PFSK-1 (cell line): ENCODE results near the gene IFT122.

Experiments
- FOXP2 ChIP-seq: optimal IDR thresholded peaks from 2 replicates; pipeline ENCODE3; 2011; ENCODE audit warnings: borderline replicate concordance, control low read depth, inconsistent platforms; ENCODE audit not compliant: insufficient read depth; ENCODE audit errors: extremely low read length, extremely low read depth
- POLR2AphosphoS5 ChIP-seq: IDR thresholded peaks from 2 replicates; pipeline ENCODE4 v1.6.1; 2012; ENCODE audit warnings: low read depth, mild to moderate bottlenecking, control low read depth, low read length, moderate library complexity
- REST ChIP-seq, 2 experiments: IDR thresholded peaks; 2 replicates each; pipeline versions ENCODE4 v1.6.1 to v1.8.0; 2011 to 2012; ENCODE audit warnings: low read depth in 2 of 2, low read length in 2 of 2, control low read depth in 1 of 2, inconsistent platforms in 1 of 2, mild to moderate bottlenecking in 1 of 2, moderate library complexity in 1 of 2; ENCODE audit not compliant: insufficient read depth in 1 of 2
- SIN3A ChIP-seq: IDR thresholded peaks from 2 replicates; pipeline ENCODE4 v1.6.1; 2012; ENCODE audit warnings: mild to moderate bottlenecking, low read length, moderate library complexity, borderline replicate concordance; ENCODE audit not compliant: insufficient read depth
- TAF1 ChIP-seq: IDR thresholded peaks from 2 replicates; pipeline ENCODE4 v1.6.1; 2012; ENCODE audit warnings: low read length, control low read depth, borderline replicate concordance; ENCODE audit not compliant: insufficient read depth

DNA sequence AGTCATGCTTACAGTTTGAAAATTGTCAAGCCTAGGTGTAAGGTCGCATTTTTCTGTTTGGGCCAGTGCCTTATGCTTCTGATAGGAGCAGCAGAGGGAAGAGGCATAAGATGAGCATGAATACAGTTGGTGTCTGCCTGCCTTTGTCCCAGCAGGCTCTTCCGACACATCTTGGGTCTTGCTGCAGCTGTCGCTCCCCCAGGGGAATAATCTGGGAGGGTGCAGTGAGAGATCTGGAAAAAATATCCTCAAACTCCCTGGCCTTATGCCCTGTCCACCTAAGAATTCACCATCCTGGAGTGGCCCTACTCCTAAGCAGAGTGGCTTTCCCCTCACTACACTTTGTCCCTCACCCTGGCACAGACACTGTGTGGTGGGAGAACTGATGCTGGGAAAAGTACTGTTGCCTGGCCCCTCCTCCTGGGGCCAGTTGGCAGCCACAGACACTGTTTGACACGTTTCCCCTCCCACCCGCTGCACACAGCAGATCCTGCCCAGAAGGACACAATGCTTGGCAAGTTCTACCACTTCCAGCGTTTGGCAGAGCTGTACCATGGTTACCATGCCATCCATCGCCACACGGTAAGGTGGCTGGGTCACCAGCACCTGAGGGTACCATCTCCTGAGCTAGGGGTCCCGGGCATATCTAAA, 67.3 kb downstream of the IFT122 start:
- TF ChIP-seq POLR2AphosphoS5 (no peak), TAF1 (no peak), REST (IDR thresholded peaks at IDR 0.05; ENCODE audit: insufficient read depth in 1 of 2, low read depth in 2 of 2, low read length in 2 of 2) (no peak), SIN3A (no peak), FOXP2 (no peak)
